ENCODE measurements around the gene CALML3.

CALML3 gene

DNA sequence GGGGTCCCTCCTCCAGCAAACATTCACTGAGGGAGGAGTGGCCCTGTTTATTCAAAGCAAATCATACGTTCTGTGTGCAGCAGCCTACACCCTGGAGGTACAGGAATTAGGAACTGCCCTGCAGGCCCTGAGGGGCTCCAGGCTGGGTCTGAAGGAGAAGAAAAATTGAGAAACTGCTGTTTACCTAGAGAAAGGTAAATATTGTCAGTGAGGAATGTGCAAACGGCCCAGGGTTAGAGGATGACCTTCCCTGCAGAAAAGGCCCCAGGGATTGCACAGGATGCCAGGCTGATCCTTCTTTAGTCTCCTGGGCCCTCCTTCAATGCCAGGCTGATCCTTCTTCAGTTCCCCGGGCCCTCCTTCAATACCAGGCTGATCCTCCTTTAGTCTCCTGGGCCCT, 31.1 kb upstream of the CALML3 start:
- no peak overlapping the region for H2AFZ ChIP-seq (ENCODE audit: low read depth, low read length)

DNA sequence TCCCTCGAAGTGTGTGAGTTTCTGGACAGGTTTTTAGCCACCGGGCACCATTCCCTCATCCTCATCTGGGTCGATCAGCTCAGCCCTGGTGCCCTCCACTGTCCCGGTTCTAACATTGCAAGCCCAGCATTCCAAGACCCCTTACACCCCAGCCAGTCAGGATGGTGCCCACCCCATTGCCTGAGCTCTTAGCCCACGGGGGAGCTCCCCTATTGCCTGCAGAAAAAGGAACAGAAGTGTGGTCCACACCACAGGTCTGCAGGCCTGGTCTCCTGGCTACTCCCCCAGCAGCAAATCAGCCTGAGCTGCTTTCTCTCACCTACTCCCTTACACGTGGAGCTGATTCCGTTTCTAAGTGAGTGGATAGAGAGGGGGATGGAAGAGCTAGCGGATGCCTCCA, 30.1 kb upstream of the CALML3 start:
- Histone ChIP-seq H3K4me3 (ENCODE audit: low read length) (no peak overlapping the region), H3K9ac (ENCODE audit: low read length) (no peak overlapping the region), H3K79me2 (ENCODE audit: low read length) (no peaks in the 10 kb centered on the region), H3K36me3 (replicated peaks; ENCODE audit: low read depth, low read length) (no peaks in the 10 kb centered on the region), H4K20me1 (ENCODE audit: insufficient read depth, low read length) (no peaks in the 10 kb centered on the region), H3K4me1 (ENCODE audit: low read length) (no peaks in the 10 kb centered on the region), H2AFZ (ENCODE audit: low read depth, low read length) (no peak overlapping the region), H3K27ac (ENCODE audit: low read length) (no peak overlapping the region), H3K27me3 (ENCODE audit: low read depth, low read length) (no peaks in the 10 kb centered on the region), H3K4me2 (ENCODE audit: low read length) (no peak overlapping the region), H3K9me3 (ENCODE audit: insufficient read depth, low read length) (no peaks in the 10 kb centered on the region)
- TF ChIP-seq EZH2phosphoT487 (IDR thresholded peaks at IDR 0.05; ENCODE audit: low read depth), result no peak
- TF ChIP-seq, protein P1, sequence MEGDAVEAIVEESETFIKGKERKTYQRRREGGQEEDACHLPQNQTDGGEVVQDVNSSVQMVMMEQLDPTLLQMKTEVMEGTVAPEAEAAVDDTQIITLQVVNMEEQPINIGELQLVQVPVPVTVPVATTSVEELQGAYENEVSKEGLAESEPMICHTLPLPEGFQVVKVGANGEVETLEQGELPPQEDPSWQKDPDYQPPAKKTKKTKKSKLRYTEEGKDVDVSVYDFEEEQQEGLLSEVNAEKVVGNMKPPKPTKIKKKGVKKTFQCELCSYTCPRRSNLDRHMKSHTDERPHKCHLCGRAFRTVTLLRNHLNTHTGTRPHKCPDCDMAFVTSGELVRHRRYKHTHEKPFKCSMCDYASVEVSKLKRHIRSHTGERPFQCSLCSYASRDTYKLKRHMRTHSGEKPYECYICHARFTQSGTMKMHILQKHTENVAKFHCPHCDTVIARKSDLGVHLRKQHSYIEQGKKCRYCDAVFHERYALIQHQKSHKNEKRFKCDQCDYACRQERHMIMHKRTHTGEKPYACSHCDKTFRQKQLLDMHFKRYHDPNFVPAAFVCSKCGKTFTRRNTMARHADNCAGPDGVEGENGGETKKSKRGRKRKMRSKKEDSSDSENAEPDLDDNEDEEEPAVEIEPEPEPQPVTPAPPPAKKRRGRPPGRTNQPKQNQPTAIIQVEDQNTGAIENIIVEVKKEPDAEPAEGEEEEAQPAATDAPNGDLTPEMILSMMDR (IDR thresholded peaks at IDR 0.05; ENCODE audit: low read depth, low read length), result no peak

More for the DNA sequence above, 31.1 kb upstream of the CALML3 start:
- TF ChIP-seq EZH2phosphoT487 (IDR thresholded peaks at IDR 0.05; ENCODE audit: low read depth), result no peak
- TF ChIP-seq, protein P1 (IDR thresholded peaks at IDR 0.05; ENCODE audit: low read depth, low read length), result no peak
- no peak overlapping the region for H3K4me2 ChIP-seq (ENCODE audit: low read length)
- H3K4me3 ChIP-seq (ENCODE audit: low read length), result no peak overlapping the region
- no peaks in the 10 kb centered on the region for H3K27me3 ChIP-seq (ENCODE audit: low read depth, low read length)
- H3K27ac ChIP-seq (ENCODE audit: low read length), result no peak overlapping the region
- no peaks in the 10 kb centered on the region for H3K9me3 ChIP-seq (ENCODE audit: insufficient read depth, low read length)
- no peaks in the 10 kb centered on the region for H3K36me3 ChIP-seq (replicated peaks; ENCODE audit: low read depth, low read length)
- no peaks in the 10 kb centered on the region for H3K79me2 ChIP-seq (ENCODE audit: low read length)
- no peaks in the 10 kb centered on the region for H4K20me1 ChIP-seq (ENCODE audit: insufficient read depth, low read length)
- H3K4me1 ChIP-seq (ENCODE audit: low read length), result no peaks in the 10 kb centered on the region
- H3K9ac ChIP-seq (ENCODE audit: low read length), result no peak overlapping the region

DNA sequence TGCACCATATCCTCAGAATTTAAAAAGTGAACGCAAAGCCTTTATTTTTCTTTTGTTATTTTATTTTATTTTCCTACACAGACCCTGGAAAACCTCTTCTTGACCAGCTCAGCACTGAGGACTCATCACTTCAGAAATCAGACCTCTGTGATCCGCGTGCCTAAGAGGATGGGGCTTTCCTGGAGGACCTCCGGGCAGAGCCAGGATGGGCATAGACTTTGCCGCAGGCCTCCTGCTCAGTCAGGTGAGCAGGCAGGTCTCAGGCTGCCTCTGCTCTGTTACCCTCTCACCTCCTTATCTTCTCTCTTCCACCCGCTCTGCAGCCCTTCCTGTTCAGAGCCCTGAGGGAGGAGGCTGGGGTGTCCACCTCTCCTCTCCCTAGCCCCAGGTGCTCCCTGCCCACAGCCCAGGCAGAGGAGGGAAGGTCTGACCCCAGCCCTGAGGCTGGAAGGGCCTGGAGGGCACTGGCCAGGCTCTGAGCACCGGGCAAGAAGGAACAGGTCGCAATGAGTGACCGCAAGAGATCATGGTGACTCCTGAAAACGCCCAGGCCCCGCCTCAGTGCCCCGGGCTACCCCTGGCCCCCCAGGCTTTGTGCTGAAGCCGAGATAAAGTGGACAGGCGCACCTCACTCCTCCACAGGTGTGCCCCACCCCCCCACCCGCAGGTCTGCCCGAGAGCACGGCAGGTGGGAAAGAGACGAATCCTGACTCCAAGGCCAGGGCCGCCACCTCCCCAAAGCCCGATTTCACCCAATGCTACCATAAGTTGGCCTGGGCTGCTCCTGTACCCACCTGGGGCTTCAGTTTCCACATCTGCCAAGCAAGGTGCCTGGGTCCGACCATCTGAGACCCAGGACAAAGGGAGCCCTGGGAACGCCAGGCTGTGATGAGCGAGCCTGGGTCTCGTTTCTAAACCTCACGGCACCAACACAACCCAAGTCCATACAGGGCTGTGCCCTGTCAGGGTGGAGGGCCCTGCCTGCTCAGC, 28.2 kb upstream of the CALML3 start:
- H3K9me3 ChIP-seq (ENCODE audit: insufficient read depth, low read length), result no peaks in the 10 kb centered on the region
- no peaks in the 10 kb centered on the region for H3K36me3 ChIP-seq (replicated peaks; ENCODE audit: low read depth, low read length)
- H3K4me2 ChIP-seq (ENCODE audit: low read length), result no peak overlapping the region
- no peak overlapping the region for H3K9ac ChIP-seq (ENCODE audit: low read length)
- TF ChIP-seq, protein P1 (IDR thresholded peaks at IDR 0.05; ENCODE audit: low read depth, low read length), result no peak
- H3K4me1 ChIP-seq (ENCODE audit: low read length), result no peaks in the 10 kb centered on the region
- H3K27me3 ChIP-seq (ENCODE audit: low read depth, low read length), result peaks cover 8% of the 10 kb centered on the region; the same call in 1 of the 2 replicates
- no peak overlapping the region for H3K4me3 ChIP-seq (ENCODE audit: low read length)
- no peak overlapping the region for H2AFZ ChIP-seq (ENCODE audit: low read depth, low read length)
- no peaks in the 10 kb centered on the region for H3K79me2 ChIP-seq (ENCODE audit: low read length)
- no peak overlapping the region for H3K27ac ChIP-seq (ENCODE audit: low read length)
- no peaks in the 10 kb centered on the region for H4K20me1 ChIP-seq (ENCODE audit: insufficient read depth, low read length)

DNA sequence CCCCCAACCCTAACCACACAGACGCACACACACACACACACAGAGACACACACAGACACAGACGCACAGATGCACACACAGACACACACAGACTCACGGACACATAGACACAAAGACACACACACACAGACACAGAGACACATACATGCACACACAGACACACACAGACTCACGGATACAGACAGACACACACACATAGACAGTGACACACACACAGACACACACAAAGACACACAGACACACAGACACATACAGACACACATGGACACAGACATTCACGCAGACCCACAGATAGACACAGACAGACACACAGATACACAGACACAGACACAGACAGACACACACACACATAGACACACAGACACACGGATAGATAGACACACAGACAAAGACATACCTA, 27.5 kb upstream of the CALML3 start:
- Histone ChIP-seq H3K4me3 (ENCODE audit: low read length) (no peak overlapping the region), H3K36me3 (replicated peaks; ENCODE audit: low read depth, low read length) (no peaks in the 10 kb centered on the region), H3K79me2 (ENCODE audit: low read length) (no peaks in the 10 kb centered on the region), H3K4me1 (ENCODE audit: low read length) (no peaks in the 10 kb centered on the region), H3K9ac (ENCODE audit: low read length) (no peak overlapping the region), H3K27ac (ENCODE audit: low read length) (no peak overlapping the region), H3K9me3 (ENCODE audit: insufficient read depth, low read length) (no peaks in the 10 kb centered on the region), H4K20me1 (ENCODE audit: insufficient read depth, low read length) (no peaks in the 10 kb centered on the region), H3K27me3 (ENCODE audit: low read depth, low read length) (peaks cover 15% of the 10 kb centered on the region), H2AFZ (ENCODE audit: low read depth, low read length) (no peak overlapping the region), H3K4me2 (ENCODE audit: low read length) (no peak overlapping the region)
- no peak for TF ChIP-seq EZH2phosphoT487 (IDR thresholded peaks at IDR 0.05; ENCODE audit: low read depth)
- TF ChIP-seq, protein P1 (IDR thresholded peaks at IDR 0.05; ENCODE audit: low read depth, low read length), result no peak

All from OCI-LY3 (cell line).